IMR-90 (cell line): ENCODE data around the gene C3. TPM values are rescaled to one million over a fixed set of nuclear protein-coding genes. Genes with fewer than 3 reads are reported as not detected.

Source experiments
- ATAC-seq: fragments of 200-7000 bp; cut with Tn5 transposase; 2 replicates; pipeline ENCODE4 v1.9.1; 2020; ENCODE audit warnings: low read depth, mild to moderate bottlenecking, moderate library complexity
- BruUV-seq: library from RNA; stranded (reverse); fragments of 400-500 nt; replicated peaks from 2 replicates; lab custom pipeline; 2021; lab: Mats Ljungman, UMichigan
- CTCF ChIA-PET: fragments of 300-600 bp; formaldehyde crosslinking; extraction: SDS; loops from one replicate; lab custom pipeline; 2021; ENCODE audit warnings: antibody characterized with exemption; lab: Yijun Ruan, JAX
- POLR2A ChIA-PET: fragments of 300-600 bp; sonication (Branson Sonifier 250); formaldehyde crosslinking; loops from one replicate; lab custom pipeline; 2022; ENCODE audit warnings: antibody characterized with exemption; ENCODE audit not compliant: unreplicated experiment; lab: Charles Lee
- DNase-seq: peaks from one replicate; pipeline ENCODE4 v3.0.0; 2013
- H2AFZ ChIP-seq: replicated peaks from 2 replicates; pipeline ENCODE3; 2013; ENCODE audit warnings: low read length, mild to moderate bottlenecking; ENCODE audit not compliant: poor library complexity
- H2AK5ac ChIP-seq: 2 replicates; pipeline ENCODE4 v1.6.1; 2013; ENCODE audit warnings: low read depth, low read length, inconsistent platforms
- H2AK9ac ChIP-seq: replicated peaks from 2 replicates; pipeline ENCODE3; 2013; ENCODE audit warnings: mild to moderate bottlenecking, low read depth, low read length, moderate library complexity; ENCODE audit not compliant: poor library complexity
- H2BK120ac ChIP-seq: 2 replicates; pipeline ENCODE4 v1.6.1; 2013; ENCODE audit warnings: low read depth, low read length, inconsistent platforms
- H2BK15ac ChIP-seq: 3 replicates; pipeline ENCODE4 v1.6.1; 2013; ENCODE audit warnings: low read depth, low read length, inconsistent platforms
- H2BK20ac ChIP-seq: 2 replicates; pipeline ENCODE4 v1.6.1; 2013; ENCODE audit warnings: low read depth, mild to moderate bottlenecking, inconsistent platforms, low read length, moderate library complexity
- H2BK5ac ChIP-seq: 2 replicates; pipeline ENCODE4 v1.6.1; 2013; ENCODE audit warnings: mild to moderate bottlenecking, low read depth, low read length, inconsistent platforms; ENCODE audit not compliant: poor library complexity, severe bottlenecking
- H3K14ac ChIP-seq: replicated peaks from 2 replicates; pipeline ENCODE4 v1.6.1; 2013; ENCODE audit warnings: low read depth, low read length, inconsistent platforms
- H3K18ac ChIP-seq: 2 replicates; pipeline ENCODE4 v1.6.1; 2013; ENCODE audit warnings: low read depth, low read length, control low read depth
- H3K23ac ChIP-seq: 2 replicates; pipeline ENCODE4 v1.6.1; 2013; ENCODE audit warnings: low read depth, low read length, inconsistent platforms
- H3K27ac ChIP-seq: 2 replicates; pipeline ENCODE4 v1.5.1; 2013; ENCODE audit warnings: mild to moderate bottlenecking, control low read depth, low read length; ENCODE audit not compliant: insufficient read depth
- H3K27me3 ChIP-seq: 2 replicates; pipeline ENCODE4 v1.6.1; 2013; ENCODE audit warnings: low read length; ENCODE audit not compliant: control insufficient read depth, insufficient read depth
- H3K36me3 ChIP-seq: 2 replicates; pipeline ENCODE4 v1.6.1; 2013; ENCODE audit warnings: low read length, mixed read lengths; ENCODE audit not compliant: control insufficient read depth, insufficient read depth
- H3K4ac ChIP-seq: 2 replicates; pipeline ENCODE4 v1.6.1; 2013; ENCODE audit warnings: low read depth, low read length, inconsistent platforms
- H3K4me1 ChIP-seq: 2 replicates; pipeline ENCODE4 v1.6.1; 2013; ENCODE audit warnings: low read length, mixed read lengths; ENCODE audit not compliant: control insufficient read depth, insufficient read depth
- H3K4me2 ChIP-seq: 2 replicates; pipeline ENCODE4 v1.6.1; 2013; ENCODE audit warnings: low read depth, mild to moderate bottlenecking, control low read depth, low read length, moderate library complexity
- H3K4me3 ChIP-seq: 2 replicates; pipeline ENCODE4 v1.5.1; 2013; ENCODE audit warnings: low read depth, mild to moderate bottlenecking, control low read depth, low read length, moderate library complexity; ENCODE audit not compliant: insufficient read depth
- H3K56ac ChIP-seq: 2 replicates; pipeline ENCODE4 v1.6.1; 2013; ENCODE audit warnings: low read length, inconsistent platforms; ENCODE audit not compliant: insufficient read depth; ENCODE audit errors: extremely low read depth
- H3K79me1 ChIP-seq, 2 experiments: 2 replicates each; pipeline ENCODE4 v1.6.1; 2013; ENCODE audit warnings: low read length in 2 of 2, inconsistent platforms in 1 of 2, low read depth in 1 of 2
- H3K9ac ChIP-seq: 2 replicates; pipeline ENCODE4 v1.6.1; 2013; ENCODE audit warnings: low read depth, low read length, control low read depth
- H3K9me1 ChIP-seq: 2 replicates; pipeline ENCODE4 v1.6.1; 2013; ENCODE audit warnings: low read length, inconsistent platforms; ENCODE audit not compliant: insufficient read depth
- H3K9me3 ChIP-seq: 2 replicates; pipeline ENCODE4 v1.6.1; 2013; ENCODE audit warnings: low read length; ENCODE audit not compliant: control insufficient read depth, insufficient read depth
- H4K20me1 ChIP-seq: 2 replicates; pipeline ENCODE4 v1.6.1; 2013; ENCODE audit warnings: low read length, inconsistent platforms; ENCODE audit not compliant: insufficient read depth
- H4K5ac ChIP-seq: 2 replicates; pipeline ENCODE4 v1.6.1; 2013; ENCODE audit warnings: mild to moderate bottlenecking, low read depth, low read length, control low read depth
- H4K8ac ChIP-seq, 2 experiments: 2 replicates each; pipeline ENCODE4 v1.6.1; 2013; ENCODE audit warnings: low read depth in 2 of 2, low read length in 2 of 2, control low read depth in 1 of 2, inconsistent platforms in 1 of 2
- H4K91ac ChIP-seq: 2 replicates; pipeline ENCODE4 v1.6.1; 2013; ENCODE audit warnings: low read depth, low read length, inconsistent platforms; ENCODE audit not compliant: insufficient read depth
- BHLHE40 ChIP-seq: fragments of 150-350 bp; IDR thresholded peaks from 2 replicates; pipeline ENCODE4 v1.6.1; 2016; ENCODE audit warnings: mild to moderate bottlenecking, low read depth, low read length
- CEBPB ChIP-seq: IDR thresholded peaks from 2 replicates; pipeline ENCODE4 v1.6.1; 2012; ENCODE audit warnings: low read depth, low read length, improper control_type of control experiment
- CHD1 ChIP-seq: IDR thresholded peaks from 2 replicates; pipeline ENCODE4 v1.6.1; 2012; ENCODE audit warnings: low read depth, low read length, improper control_type of control experiment
- FOS ChIP-seq: fragments of 150-350 bp; IDR thresholded peaks from 2 replicates; pipeline ENCODE4 v1.6.1; 2016; ENCODE audit warnings: low read depth, low read length
- MAFK ChIP-seq: IDR thresholded peaks from 2 replicates; pipeline ENCODE4 v1.6.1; 2012; ENCODE audit warnings: low read depth, low read length, improper control_type of control experiment
- MAZ ChIP-seq: IDR thresholded peaks from 2 replicates; pipeline ENCODE4 v1.6.1; 2012; ENCODE audit warnings: low read depth, mild to moderate bottlenecking, low read length, improper control_type of control experiment, moderate library complexity, borderline replicate concordance
- MXI1 ChIP-seq: IDR thresholded peaks from 2 replicates; pipeline ENCODE4 v1.6.1; 2012; ENCODE audit warnings: low read depth, mild to moderate bottlenecking, low read length, moderate library complexity, borderline replicate concordance
- NFE2L2 ChIP-seq: fragments of 150-350 bp; IDR thresholded peaks from 2 replicates; pipeline ENCODE4 v1.6.1; 2016; ENCODE audit warnings: low read depth, mild to moderate bottlenecking, low read length
- POLR2A ChIP-seq: IDR thresholded peaks from 2 replicates; pipeline ENCODE4 v1.6.1; 2012; ENCODE audit warnings: mild to moderate bottlenecking, low read depth, low read length
- RAD21 ChIP-seq: IDR thresholded peaks from 2 replicates; pipeline ENCODE4 v1.6.1; 2012; ENCODE audit warnings: low read length, improper control_type of control experiment
- RCOR1 ChIP-seq: IDR thresholded peaks from 2 replicates; pipeline ENCODE4 v1.6.1; 2012; ENCODE audit warnings: mild to moderate bottlenecking, low read length, improper control_type of control experiment; ENCODE audit not compliant: insufficient replicate concordance
- RFX5 ChIP-seq: IDR thresholded peaks from 2 replicates; pipeline ENCODE4 v1.8.0; 2012; ENCODE audit warnings: low read depth, mild to moderate bottlenecking, low read length, moderate library complexity
- SMC3 ChIP-seq: fragments of 150-350 bp; IDR thresholded peaks from 2 replicates; pipeline ENCODE4 v1.6.1; 2016; ENCODE audit warnings: low read depth, mild to moderate bottlenecking, antibody characterized with exemption, low read length, moderate library complexity
- WGBS, 2 experiments: methylation state at CpG; one replicate each; pipeline versions ENCODE4 v1.1.5 to v1.1.7; 2013; ENCODE audit warnings: missing lambda C conversion rate in 2 of 2; ENCODE audit not compliant: insufficient read length in 1 of 2; ENCODE audit errors: extremely low coverage in 2 of 2; 5-methylcytosine and 5-hydroxymethylcytosine counted together
- dilution Hi-C: fragments of 300-500 bp; cut with HindIII; formaldehyde crosslinking; loops from one replicate; pipeline ENCODE4 v1.14.3; 2018; ENCODE audit warnings: low sequenced_read_pairs; ENCODE audit not compliant: unreplicated experiment
- in situ Hi-C: fragments of 300-500 bp; cut with MboI; formaldehyde crosslinking; loops from 3 replicates; pipeline ENCODE4 v1.14.3; 2019; ENCODE audit warnings: low sequenced_read_pairs, inconsistent platforms, mixed read lengths
- intact Hi-C: fragments of 100-400 bp; cut with micrococcal nuclease; formaldehyde crosslinking; loops from 2 replicates; pipeline ENCODE4 v1.10.0; 2022
- polyA plus RNA-seq, 3 experiments: library from polyadenylated mRNA; depleted of rRNA; stranded (reverse); fragments of >200 nt; gene quantifications; 2 replicates each; pipeline ENCODE4 v1.2.3, GENCODE V29; 2012; ENCODE audit warnings: low replicate concordance in 1 of 3
- total RNA-seq: library from RNA; depleted of rRNA; stranded (reverse); fragments of >200 nt; gene quantifications from 2 replicates; pipeline ENCODE4 v1.2.3, GENCODE V29; 2012
- TF ChIP-seq, protein P1 (sequence below): fragments of 150-350 bp; IDR thresholded peaks from 2 replicates; pipeline ENCODE4 v1.6.1; 2016; ENCODE audit warnings: low read depth, mild to moderate bottlenecking, low read length, moderate library complexity, borderline replicate concordance
- TF ChIP-seq, protein P2 (sequence below): conservative IDR thresholded peaks from 2 replicates; pipeline ENCODE4 v1.5.1; 2012; ENCODE audit warnings: mild to moderate bottlenecking, low read depth, low read length, improper control_type of control experiment
- TF ChIP-seq, protein P3 (sequence below): fragments of 150-350 bp; IDR thresholded peaks from 2 replicates; pipeline ENCODE4 v1.6.1; 2017; ENCODE audit warnings: mild to moderate bottlenecking, antibody characterized with exemption, low read length, low read depth

C3 gene
- total and polyA plus RNA-seq, 2 of the 4 experiments (the other 2 are of a cell fraction): 0.36 TPM; not detected in 1

DNA sequence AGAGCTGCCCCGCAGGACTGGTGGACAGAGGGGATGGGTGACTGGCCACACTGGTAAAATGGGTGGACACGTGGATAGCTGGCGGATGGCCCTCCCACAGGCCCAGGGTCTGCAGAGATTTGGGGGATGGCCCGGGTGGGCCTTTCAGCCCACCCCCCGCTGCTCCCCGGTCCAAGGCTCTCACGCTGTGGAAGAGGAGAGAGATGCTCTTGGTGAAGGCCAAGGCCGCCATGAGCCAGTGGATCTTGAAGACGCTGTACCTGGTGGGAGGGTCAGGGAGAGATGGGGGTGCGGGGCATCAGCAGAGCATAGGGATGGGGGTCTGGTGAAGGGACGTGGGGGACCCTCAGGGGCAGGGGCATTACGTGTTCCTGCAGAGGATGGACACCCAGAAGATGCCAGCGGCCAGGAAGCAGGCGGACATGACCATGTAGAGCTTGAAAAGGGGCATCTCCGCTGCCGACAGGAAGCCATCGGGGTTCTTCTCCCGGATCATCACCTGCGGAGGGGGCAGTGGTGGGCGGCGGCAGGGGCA is 12.4 kb upstream of the C3 start:
- DNase-seq: no peak
- Histone ChIP-seq H3K18ac (no peak overlapping the region), H2BK15ac (no peak overlapping the region), H4K8ac (no peak overlapping the region), H3K4me1 (0 out of 2 replicates have a peak, but pooled peaks cover 1% of the 10 kb centered on the region), H4K5ac (no peak overlapping the region), H3K27ac (no peak overlapping the region), H3K9ac (no peak overlapping the region), H2BK20ac (no peak overlapping the region), H2AK9ac (no peak overlapping the region), H2AK5ac (no peak overlapping the region), H3K4me3 (no peak overlapping the region), H3K4ac (no peak overlapping the region), H3K4me2 (no peak overlapping the region), H2BK5ac (no peak overlapping the region), H3K36me3 (peaks cover 11% of the 10 kb centered on the region; the same call in 1 of the 2 replicates), H4K91ac (no peak overlapping the region), H3K9me1 (peaks cover 3% of the 10 kb centered on the region; the same call in 1 of the 2 replicates), H3K27me3 (no peaks in the 10 kb centered on the region), H4K20me1 (no peaks in the 10 kb centered on the region), H3K23ac (no peak overlapping the region), H3K79me1 (peaks cover 0 to 26% of the 10 kb centered on the region in 2 experiments; a peak in 3 of 4 replicates), H3K14ac (no peak overlapping the region), H2AFZ (no peak overlapping the region), H2BK120ac (no peak overlapping the region), H3K56ac (no peak overlapping the region), H3K9me3 (no peaks in the 10 kb centered on the region)
- no TSS peak for BruUV-seq
- 89% methylated on average over 6 of the region's 21 CpGs; no CpG with 5 or more reads in 1 of the 2 experiments for whole genome bisulfite sequencing, 2 experiments
- ATAC-seq: no peak
- no peak for TF ChIP-seq NFE2L2
- TF ChIP-seq, protein P1, sequence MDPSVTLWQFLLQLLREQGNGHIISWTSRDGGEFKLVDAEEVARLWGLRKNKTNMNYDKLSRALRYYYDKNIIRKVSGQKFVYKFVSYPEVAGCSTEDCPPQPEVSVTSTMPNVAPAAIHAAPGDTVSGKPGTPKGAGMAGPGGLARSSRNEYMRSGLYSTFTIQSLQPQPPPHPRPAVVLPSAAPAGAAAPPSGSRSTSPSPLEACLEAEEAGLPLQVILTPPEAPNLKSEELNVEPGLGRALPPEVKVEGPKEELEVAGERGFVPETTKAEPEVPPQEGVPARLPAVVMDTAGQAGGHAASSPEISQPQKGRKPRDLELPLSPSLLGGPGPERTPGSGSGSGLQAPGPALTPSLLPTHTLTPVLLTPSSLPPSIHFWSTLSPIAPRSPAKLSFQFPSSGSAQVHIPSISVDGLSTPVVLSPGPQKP: no peak
- TF ChIP-seq SMC3: no peak
- TF ChIP-seq BHLHE40: no peak
- no peak for TF ChIP-seq POLR2A
- no peak for TF ChIP-seq CHD1
- no peak for TF ChIP-seq RAD21
- no peak for TF ChIP-seq FOS
- no peak for TF ChIP-seq RCOR1
- TF ChIP-seq, protein P2, sequence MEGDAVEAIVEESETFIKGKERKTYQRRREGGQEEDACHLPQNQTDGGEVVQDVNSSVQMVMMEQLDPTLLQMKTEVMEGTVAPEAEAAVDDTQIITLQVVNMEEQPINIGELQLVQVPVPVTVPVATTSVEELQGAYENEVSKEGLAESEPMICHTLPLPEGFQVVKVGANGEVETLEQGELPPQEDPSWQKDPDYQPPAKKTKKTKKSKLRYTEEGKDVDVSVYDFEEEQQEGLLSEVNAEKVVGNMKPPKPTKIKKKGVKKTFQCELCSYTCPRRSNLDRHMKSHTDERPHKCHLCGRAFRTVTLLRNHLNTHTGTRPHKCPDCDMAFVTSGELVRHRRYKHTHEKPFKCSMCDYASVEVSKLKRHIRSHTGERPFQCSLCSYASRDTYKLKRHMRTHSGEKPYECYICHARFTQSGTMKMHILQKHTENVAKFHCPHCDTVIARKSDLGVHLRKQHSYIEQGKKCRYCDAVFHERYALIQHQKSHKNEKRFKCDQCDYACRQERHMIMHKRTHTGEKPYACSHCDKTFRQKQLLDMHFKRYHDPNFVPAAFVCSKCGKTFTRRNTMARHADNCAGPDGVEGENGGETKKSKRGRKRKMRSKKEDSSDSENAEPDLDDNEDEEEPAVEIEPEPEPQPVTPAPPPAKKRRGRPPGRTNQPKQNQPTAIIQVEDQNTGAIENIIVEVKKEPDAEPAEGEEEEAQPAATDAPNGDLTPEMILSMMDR: no peak
- TF ChIP-seq RFX5: no peak
- TF ChIP-seq CEBPB: no peak
- TF ChIP-seq, protein P3, sequence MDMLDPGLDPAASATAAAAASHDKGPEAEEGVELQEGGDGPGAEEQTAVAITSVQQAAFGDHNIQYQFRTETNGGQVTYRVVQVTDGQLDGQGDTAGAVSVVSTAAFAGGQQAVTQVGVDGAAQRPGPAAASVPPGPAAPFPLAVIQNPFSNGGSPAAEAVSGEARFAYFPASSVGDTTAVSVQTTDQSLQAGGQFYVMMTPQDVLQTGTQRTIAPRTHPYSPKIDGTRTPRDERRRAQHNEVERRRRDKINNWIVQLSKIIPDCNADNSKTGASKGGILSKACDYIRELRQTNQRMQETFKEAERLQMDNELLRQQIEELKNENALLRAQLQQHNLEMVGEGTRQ: no peak
- TF ChIP-seq MAFK: no peak
- TF ChIP-seq MAZ: no peak
- no peak for TF ChIP-seq MXI1
- in situ Hi-C loops (loop anchor here (10.0 kb wide), 2 partner anchors 132 to 218 kb away; no protein-coding TSS in a partner anchor), intact Hi-C loops (loop anchor here (10.0 kb wide), 1 partner anchor 332 kb away; the partner anchor contains the start of gene ZNF557), dilution Hi-C loops (no loop called here)
- CTCF ChIA-PET: no interaction called here
- POLR2A ChIA-PET: no interaction called here
